Activated CD4-positive, alpha-beta T cell treated with anti-CD3 and anti-CD28 coated beads, Interleukin-2, amount 50 U/mL, for 16 hours (primary cell): ENCODE results near the gene PIGQ.
"Not testable (repeated sequence)": the region's sequence is repeated elsewhere in the genome, so short reads cannot be mapped to it uniquely, and the experiment has no call there.

Experiments
- DNase-seq: peaks from one replicate; pipeline ENCODE4 v3.0.0-alpha.2; 2020

The PIGQ gene

GRCh38 chr16:588889-589657 is 19.3 kb downstream of the PIGQ start:
- peak; percentile 97 for DNase-seq

- DNase-seq = peak; percentile 99
Measured at GRCh38 chr16:589658-590187, 20.0 kb downstream of the PIGQ start, which contains the start of gene RAB40C. TSS of gene RAB40C (plus strand) at chr16:590066. CDS start at chr16:590292, 226 bp downstream.

DNA sequence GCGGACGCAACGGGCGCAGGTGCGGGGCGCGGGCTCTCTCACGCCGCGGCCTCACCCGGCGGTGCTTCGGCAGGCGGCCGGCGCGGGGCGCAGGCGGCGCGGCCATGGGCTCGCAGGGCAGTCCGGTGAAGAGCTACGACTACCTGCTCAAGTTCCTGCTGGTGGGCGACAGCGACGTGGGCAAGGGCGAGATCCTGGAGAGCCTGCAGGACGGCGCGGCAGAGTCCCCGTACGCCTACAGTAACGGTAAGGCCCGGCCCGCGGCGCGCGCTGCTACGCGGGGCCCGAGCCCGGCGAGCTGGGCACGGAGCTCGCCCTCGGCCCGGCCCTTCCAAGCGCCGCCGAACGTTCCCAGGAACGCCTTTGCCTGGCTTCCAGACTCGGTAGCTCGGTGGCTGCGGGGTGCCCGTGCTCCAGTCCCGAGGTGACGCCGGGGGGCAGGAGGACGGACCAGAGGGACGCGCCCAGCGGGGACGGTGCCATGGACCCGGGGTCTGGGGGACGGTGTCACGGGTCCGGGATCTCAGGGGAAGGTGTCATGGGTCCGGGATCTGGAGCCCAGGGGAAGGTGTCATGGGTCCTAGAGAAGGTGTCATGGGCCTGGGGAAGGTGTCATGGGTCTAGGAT is 20.5 kb downstream of the PIGQ start:
- DNase-seq = no peak

GRCh38 chr16:590815-591200 is 21.0 kb downstream of the PIGQ start:
- DNase-seq = no peak

GRCh38 chr16:591231-591630 is 21.5 kb downstream of the PIGQ start:
- no peak for DNase-seq

GRCh38 chr16:591892-592517 is 22.2 kb downstream of the PIGQ start:
- DNase-seq = no peak

- no peak for DNase-seq
Measured at GRCh38 chr16:592518-593306, 22.9 kb downstream of the PIGQ start.

DNA sequence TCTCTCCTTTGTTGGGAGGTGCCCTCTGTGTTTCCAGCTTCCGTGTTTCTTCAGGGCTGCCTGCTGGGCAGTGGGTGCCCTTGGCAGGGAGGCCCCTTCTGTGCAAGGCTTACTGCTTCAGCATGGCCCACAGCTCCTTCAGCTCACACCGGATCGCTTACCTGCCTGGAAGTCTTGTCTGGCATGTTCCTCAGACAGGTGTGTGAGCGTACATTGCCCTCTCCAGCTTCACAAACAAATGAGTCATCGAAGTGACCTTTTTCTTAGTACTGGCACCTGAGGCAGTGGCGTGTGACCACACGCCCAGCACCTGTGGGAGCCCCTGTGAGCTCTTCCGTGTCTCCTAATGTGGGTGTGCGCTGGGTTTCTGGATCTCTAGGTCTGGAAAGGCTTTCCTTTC is 23.6 kb downstream of the PIGQ start:
- DNase-seq = no peak

DNA sequence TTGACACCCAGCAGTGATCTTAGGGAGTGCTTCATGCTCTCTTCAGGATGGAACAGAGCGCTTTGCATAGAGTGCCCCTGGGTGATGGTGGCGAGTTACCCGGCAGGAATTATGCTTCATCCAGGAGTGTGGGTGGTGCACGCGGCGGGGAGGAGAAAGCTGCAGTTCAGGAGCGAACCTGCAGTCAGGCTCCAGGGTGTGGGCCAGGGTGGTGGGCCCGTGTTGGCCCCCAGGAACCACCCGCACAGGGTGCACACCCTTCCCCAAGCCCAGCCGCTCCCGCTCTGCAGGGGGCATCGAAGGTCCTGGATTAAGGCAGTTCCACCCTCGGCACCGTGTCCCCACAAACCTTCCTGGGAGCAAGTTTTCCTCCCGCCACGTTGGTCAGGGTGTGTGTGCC is 24.0 kb downstream of the PIGQ start:
- DNase-seq = no peak

GRCh38 chr16:595094-595528 is 25.3 kb downstream of the PIGQ start:
- DNase-seq = no peak

DNA sequence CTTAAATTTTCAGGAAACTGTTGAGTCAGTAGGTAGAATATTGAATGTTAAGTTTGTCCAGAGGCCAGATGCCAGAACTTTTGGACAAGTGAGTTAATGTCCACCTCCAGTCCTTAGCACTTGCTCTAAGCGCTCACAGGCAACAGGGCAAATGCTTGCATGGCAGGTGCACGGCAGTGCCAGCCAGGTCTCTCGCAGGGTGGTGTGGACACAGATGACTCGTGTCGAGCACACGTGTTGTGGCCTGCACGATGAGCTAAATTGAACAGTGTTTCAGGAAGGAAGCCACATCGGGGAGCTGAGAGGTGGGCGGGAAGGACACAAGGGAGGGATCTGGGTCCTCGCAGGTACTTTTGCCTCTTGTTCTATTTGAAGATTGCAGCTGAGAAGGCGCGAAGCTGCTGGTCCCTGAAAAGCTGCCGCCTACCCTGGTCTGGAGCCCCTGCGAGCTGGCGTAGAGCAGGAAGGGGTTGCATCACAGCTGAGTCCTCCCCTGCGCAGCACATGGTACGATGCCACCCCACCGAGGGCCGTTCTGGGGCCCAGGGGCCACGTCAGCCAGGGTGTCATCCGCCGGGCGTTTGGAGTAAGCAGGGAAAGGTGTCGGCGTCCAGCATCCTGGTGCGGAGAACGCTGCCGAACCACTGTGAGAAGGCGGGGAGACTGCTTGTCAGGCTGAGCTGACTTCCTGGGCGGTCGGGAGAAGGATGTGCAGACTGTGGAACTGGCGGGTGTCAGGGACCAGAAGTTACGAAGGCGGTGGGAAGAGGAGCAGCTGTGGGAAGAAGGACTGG is 26.4 kb downstream of the PIGQ start:
- DNase-seq = no peak

DNA sequence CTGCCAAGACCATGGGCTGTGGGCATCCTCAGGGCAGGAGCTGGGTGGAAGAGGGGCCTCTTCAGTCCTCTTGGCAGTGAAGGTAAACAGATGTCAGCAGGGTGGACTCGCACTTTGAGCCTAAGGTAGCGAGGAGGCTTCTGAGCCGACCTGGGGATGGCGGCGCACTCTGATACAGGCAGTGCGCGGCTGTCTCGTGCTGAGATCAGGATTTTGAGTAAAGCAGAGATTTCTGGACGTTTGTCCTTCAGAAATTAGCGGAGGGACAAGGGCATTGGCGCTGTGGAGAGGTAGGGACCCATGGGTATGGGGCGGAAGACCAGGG is 26.9 kb downstream of the PIGQ start:
- no peak for DNase-seq

DNA sequence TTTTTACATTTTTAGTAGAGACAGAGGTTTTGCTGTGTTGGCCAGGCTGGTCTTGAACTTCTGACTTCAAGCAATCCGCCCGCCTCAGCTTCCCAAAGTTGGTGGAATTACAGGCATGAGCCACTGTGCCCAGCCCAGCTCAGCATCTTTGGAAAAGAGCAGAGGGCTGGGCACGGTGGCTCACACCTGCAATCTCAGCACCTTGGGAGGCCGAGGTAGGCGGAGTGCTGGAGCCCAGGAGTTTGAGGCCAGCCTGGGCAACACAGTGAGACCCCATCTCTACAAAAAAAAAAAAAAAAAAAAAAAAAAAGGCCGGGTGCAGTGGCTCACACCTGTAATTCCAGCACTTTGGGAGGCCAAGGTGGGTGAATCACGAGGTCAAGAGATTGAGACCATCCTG is 27.9 kb downstream of the PIGQ start:
- not testable (repeated sequence) for DNase-seq

DNA sequence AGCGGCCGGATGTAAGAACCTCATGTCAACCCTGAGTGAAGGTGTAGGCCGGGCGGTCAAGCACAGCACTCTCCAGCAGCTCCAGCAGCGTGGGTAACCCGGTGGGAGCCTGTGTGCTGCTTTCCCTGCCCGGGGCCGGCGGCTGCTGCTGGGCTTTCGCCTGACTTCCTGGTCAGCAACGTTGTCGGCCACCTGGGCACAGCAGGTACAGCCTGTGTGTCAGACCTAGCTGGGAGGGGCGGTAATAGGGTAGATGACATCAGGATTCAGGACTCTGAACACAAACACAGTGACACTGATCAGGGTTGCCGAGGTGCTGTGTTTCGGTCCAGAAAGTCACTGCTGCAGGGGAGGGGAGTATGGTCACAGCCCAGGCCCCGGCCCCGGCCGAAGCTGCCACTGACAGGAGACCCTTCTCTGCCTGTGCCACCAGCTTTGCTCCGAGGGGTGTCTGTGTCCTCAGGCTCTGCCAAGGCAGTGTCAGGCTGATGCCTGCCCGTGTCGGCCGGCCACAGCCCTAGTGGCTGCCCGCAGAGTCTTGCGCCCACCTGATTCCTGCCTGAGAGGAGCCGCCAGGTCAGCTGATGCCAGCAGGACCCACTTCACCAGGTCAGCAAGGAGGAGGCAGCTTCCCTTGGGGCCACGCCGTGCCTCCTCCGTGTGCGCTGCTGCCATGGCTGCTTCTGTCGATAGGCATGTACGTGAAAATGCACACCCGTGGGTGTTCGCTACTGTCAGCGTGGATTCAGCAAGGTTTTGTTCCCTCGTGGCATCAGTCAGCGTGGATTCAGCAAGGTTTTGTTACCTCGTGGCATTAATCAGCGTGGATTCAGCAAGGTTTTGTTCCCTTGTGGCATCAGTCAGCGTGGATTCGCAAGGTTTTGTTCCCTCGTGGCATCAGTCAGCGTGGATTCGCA is 29.3 kb downstream of the PIGQ start:
- DNase-seq = no peak

DNA sequence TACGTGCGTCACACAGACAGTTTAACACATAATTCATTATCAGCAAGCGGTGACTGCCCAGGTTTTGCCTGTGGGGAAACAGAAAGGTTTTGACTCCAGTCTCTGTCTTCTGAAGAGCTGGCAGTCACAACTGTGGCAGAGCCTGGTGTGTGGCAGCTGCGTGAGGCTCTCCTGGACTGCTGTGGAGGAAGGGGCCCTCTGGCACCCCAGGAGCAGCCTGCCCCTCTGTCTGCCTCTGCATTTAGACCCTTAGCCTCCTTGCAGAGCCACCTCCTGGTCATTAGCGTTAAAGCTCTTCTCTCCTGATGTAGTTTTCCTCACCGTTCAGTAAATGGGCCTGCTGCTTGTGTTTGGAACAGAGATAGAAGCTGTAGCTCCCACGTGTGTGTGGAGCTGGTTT is 31.0 kb downstream of the PIGQ start:
- DNase-seq = no peak

GRCh38 chr16:603933-604332 is 34.2 kb downstream of the PIGQ start:
- DNase-seq = no peak

- DNase-seq = no peak
Measured at GRCh38 chr16:606656-607307, 37.0 kb downstream of the PIGQ start.

DNA sequence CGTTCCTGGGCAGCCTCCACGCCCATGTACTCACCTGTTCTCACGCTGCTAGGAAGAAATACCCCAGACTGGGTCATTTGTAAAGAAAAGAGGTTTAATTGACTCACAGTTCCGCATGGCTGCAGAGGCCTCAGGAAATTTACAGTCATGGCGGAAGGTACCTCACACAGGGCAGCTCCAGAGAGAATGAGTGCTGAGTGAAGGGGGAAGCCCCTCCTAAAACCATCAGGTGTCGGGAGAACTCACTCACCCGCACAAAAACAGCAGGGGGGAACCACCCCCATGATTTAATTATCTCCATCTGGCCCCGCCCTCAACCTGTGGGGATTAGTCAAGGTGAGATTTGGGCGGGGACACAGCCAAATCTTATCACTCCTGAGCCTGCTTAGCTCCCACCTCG is 38.3 kb downstream of the PIGQ start:
- DNase-seq = no peak

DNA sequence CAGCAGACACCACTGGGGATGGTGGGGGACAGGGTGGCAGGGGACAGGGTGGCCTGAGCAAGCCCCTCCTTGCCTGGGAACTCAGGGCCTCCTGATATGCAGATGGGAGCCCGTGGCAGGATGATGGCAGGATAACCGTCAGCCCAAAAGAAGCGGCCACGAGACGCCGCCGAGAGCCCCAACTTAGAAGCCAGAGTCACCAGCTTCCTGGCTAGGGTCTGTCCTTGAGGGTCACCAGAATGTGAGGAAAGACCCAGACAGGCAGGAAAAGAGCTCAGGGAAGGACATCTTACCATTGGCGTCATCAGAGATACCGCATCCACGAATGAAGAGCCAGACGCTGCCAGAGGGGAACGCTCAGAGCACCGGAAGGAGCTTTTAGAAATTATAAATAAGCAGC is 39.5 kb downstream of the PIGQ start:
- no peak for DNase-seq

DNA sequence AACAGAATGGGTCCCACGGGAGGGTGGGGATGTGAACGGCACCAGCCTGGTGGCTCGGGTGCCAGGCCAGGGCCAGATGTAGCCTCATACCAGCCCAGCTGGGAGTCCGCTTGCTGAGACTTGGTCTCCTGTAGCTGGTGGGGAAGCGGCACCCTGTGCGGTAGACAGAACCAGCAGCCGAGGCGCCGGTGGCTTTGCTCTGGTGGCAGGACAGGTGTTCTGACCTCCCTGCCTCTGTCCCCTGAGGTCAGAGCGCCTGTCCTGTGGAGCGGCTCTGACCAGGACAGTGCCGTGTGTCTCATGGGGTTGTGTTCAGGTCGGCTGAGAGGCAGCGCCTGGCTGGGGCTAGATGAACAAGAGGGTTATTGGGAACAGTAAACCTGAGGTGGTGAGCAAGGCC is 40.2 kb downstream of the PIGQ start:
- DNase-seq = no peak
